HG03039 (cell line): Measurements from ENCODE around the gene GSTP1.
"Not testable (repeated sequence)": the region's sequence is repeated elsewhere in the genome, so short reads cannot be mapped to it uniquely, and the experiment has no call there.

ENCODE experiments used
- ATAC-seq: cut with Tn5 transposase; IDR thresholded peaks from one replicate; pipeline ENCODE4 v1.9.1; 2021; ENCODE audit warnings: mild to moderate bottlenecking, moderate library complexity; ENCODE audit not compliant: unreplicated experiment

The GSTP1 gene

GRCh38 chr11:67583247-67584204 is at the start of gene GSTP1:
GSTP1 (plus strand) TSS chr11:67583812; CDS start chr11:67583844, 32 bp downstream.
- ATAC-seq = peak; percentile 63

- ATAC-seq = no peak
These were observed 49.4 kb upstream of the GSTP1 start for GRCh38 chr11:67534070-67534679.

GRCh38 chr11:67535561-67535960 is 48.1 kb upstream of the GSTP1 start:
- no peak for ATAC-seq

GRCh38 chr11:67538306-67538705 is 45.3 kb upstream of the GSTP1 start:
- no peak for ATAC-seq

GRCh38 chr11:67538823-67539505 is 44.6 kb upstream of the GSTP1 start:
- ATAC-seq = no peak

GRCh38 chr11:67539550-67539949 is 44.1 kb upstream of the GSTP1 start:
- ATAC-seq = no peak

GRCh38 chr11:67541198-67541597 is 42.4 kb upstream of the GSTP1 start:
- ATAC-seq = no peak

GRCh38 chr11:67542169-67542568 is 41.4 kb upstream of the GSTP1 start:
- no peak for ATAC-seq

GRCh38 chr11:67542971-67543370 is 40.6 kb upstream of the GSTP1 start:
- no peak for ATAC-seq

GRCh38 chr11:67543585-67543984 is 40.0 kb upstream of the GSTP1 start:
- no peak for ATAC-seq

GRCh38 chr11:67544616-67545242 is 38.9 kb upstream of the GSTP1 start:
- no peak for ATAC-seq

GRCh38 chr11:67545280-67545679 is 38.3 kb upstream of the GSTP1 start:
- no peak for ATAC-seq

GRCh38 chr11:67548112-67548511 is 35.5 kb upstream of the GSTP1 start:
- not testable (repeated sequence) for ATAC-seq

GRCh38 chr11:67548555-67549110 is 35.0 kb upstream of the GSTP1 start:
- ATAC-seq = no peak

GRCh38 chr11:67551127-67551526 is 32.5 kb upstream of the GSTP1 start:
- no peak for ATAC-seq

GRCh38 chr11:67551697-67552096 is 31.9 kb upstream of the GSTP1 start:
- ATAC-seq = not testable (repeated sequence)

- ATAC-seq = no peak
These were observed 27.4 kb upstream of the GSTP1 start for GRCh38 chr11:67556244-67556643.

GRCh38 chr11:67558084-67558772 is 25.4 kb upstream of the GSTP1 start:
- ATAC-seq = no peak

GRCh38 chr11:67561971-67562619 is 21.5 kb upstream of the GSTP1 start:
- ATAC-seq = no peak
